H1 (cell line): ENCODE results near the gene GDPGP1. TPM values are rescaled to one million over a fixed set of nuclear protein-coding genes. Genes with fewer than 3 reads are reported as not detected.

ENCODE experiments used
- CTCF ChIA-PET: fragments of 300-600 bp; sonication (Branson Sonifier 250); formaldehyde crosslinking; loops from one replicate; lab custom pipeline; 2021; ENCODE audit not compliant: partially characterized antibody; lab: Charles Lee
- POLR2A ChIA-PET: fragments of 300-600 bp; sonication (Branson Sonifier 250); formaldehyde crosslinking; loops from one replicate; lab custom pipeline; 2021; ENCODE audit warnings: inconsistent platforms; ENCODE audit not compliant: partially characterized antibody; lab: Charles Lee
- DNase-seq, 2 experiments: peaks; one replicate each; pipeline versions ENCODE4 v3.0.0 to v3.0.0-alpha.2; 2010 to 2022; ENCODE audit warnings: low spot score in 2 of 2, low read depth in 1 of 2, mixed read lengths in 1 of 2
- FAIRE-seq: peaks from 2 replicates; lab custom pipeline; 2011; peaks lifted over from hg19 to GRCh38; lab: Jason Lieb, UNC
- H2AFZ ChIP-seq: 2 replicates; pipeline ENCODE4 v1.8.1; 2012; ENCODE audit warnings: low read length, inconsistent platforms
- H2AK5ac ChIP-seq: 2 replicates; pipeline ENCODE4 v1.6.1; 2013; ENCODE audit warnings: low read depth, low read length
- H2BK120ac ChIP-seq: replicated peaks from 2 replicates; pipeline ENCODE3; 2013; ENCODE audit warnings: low read depth, low read length, inconsistent platforms
- H2BK12ac ChIP-seq: 2 replicates; pipeline ENCODE4 v1.6.1; 2013; ENCODE audit warnings: low read depth, low read length
- H2BK15ac ChIP-seq: 2 replicates; pipeline ENCODE4 v1.6.1; 2013; ENCODE audit warnings: low read length
- H2BK20ac ChIP-seq: 2 replicates; pipeline ENCODE4 v1.6.1; 2013; ENCODE audit warnings: low read length
- H2BK5ac ChIP-seq: 2 replicates; pipeline ENCODE4 v1.6.1; 2013; ENCODE audit warnings: low read depth, low read length
- H3K14ac ChIP-seq: 2 replicates; pipeline ENCODE4 v1.6.1; 2013; ENCODE audit warnings: inconsistent platforms; ENCODE audit not compliant: insufficient read length
- H3K18ac ChIP-seq: 2 replicates; pipeline ENCODE4 v1.6.1; 2013; ENCODE audit warnings: low read length; ENCODE audit errors: extremely low read depth
- H3K23ac ChIP-seq: 2 replicates; pipeline ENCODE4 v1.6.1; 2013; ENCODE audit warnings: inconsistent platforms; ENCODE audit not compliant: insufficient read length
- H3K23me2 ChIP-seq: 2 replicates; pipeline ENCODE4 v1.6.1; 2013; ENCODE audit warnings: low read depth, low read length
- H3K27ac ChIP-seq: 2 replicates; pipeline ENCODE4 v1.6.1; 2011; ENCODE audit warnings: low read depth, low read length, inconsistent platforms
- H3K27me3 ChIP-seq, 4 experiments: replicated peaks in 1 of 4; 1 replicate in 1 of 4; 2 replicates in 3 of 4; pipeline versions ENCODE4 v1.6.1 to v1.8.1; 2011 to 2013; ENCODE audit warnings: low read length in 3 of 4, mild to moderate bottlenecking in 3 of 4, inconsistent platforms in 2 of 4, mixed read lengths in 2 of 4, moderate library complexity in 1 of 4; ENCODE audit not compliant: control insufficient read depth in 3 of 4, insufficient read depth in 3 of 4; ENCODE audit errors: extremely low read depth in 1 of 4
- H3K36me3 ChIP-seq, 4 experiments: 2 replicates each; pipeline versions ENCODE4 v1.6.1 to v1.8.1; 2011 to 2013; ENCODE audit warnings: mild to moderate bottlenecking in 4 of 4, low read length in 3 of 4, moderate library complexity in 2 of 4, control low read depth in 1 of 4, inconsistent platforms in 1 of 4; ENCODE audit not compliant: insufficient read depth in 4 of 4, control insufficient read depth in 2 of 4
- H3K4ac ChIP-seq: replicated peaks from 2 replicates; pipeline ENCODE3; 2013; ENCODE audit warnings: low read length, low read depth, mixed read lengths, inconsistent platforms; ENCODE audit not compliant: insufficient read length
- H3K4me1 ChIP-seq, 4 experiments: replicated peaks in 1 of 4; 1 replicate in 1 of 4; 2 replicates in 3 of 4; pipeline versions ENCODE4 v1.6.1 to v1.8.1; 2011 to 2013; ENCODE audit warnings: low read length in 3 of 4, inconsistent platforms in 2 of 4, mixed read lengths in 1 of 4; ENCODE audit not compliant: insufficient read depth in 4 of 4, control insufficient read depth in 3 of 4
- H3K4me2 ChIP-seq, 2 experiments: 2 replicates each; pipeline versions ENCODE4 v1.6.1 to v1.8.1; 2011 to 2013; ENCODE audit warnings: low read depth in 2 of 2, low read length in 2 of 2, control low read depth in 1 of 2, inconsistent platforms in 1 of 2, mild to moderate bottlenecking in 1 of 2; ENCODE audit not compliant: insufficient read depth in 1 of 2
- H3K4me3 ChIP-seq, 4 experiments: fragments of 200-600, 300-600 bp in 1 of 4; sonication (generic), shearing (Covaris generic), sonication (Bioruptor Twin) in 1 of 4; 2 replicates each; pipeline versions ENCODE4 v1.5.1 to v1.8.1; 2011 to 2016; ENCODE audit warnings: low read length in 4 of 4, low read depth in 3 of 4, control low read depth in 2 of 4, inconsistent platforms in 2 of 4, mild to moderate bottlenecking in 2 of 4, mixed read lengths in 1 of 4, moderate library complexity in 1 of 4; ENCODE audit not compliant: insufficient read depth in 2 of 4; ENCODE audit errors: extremely low read depth in 1 of 4
- H3K56ac ChIP-seq: replicated peaks from 2 replicates; pipeline ENCODE3; 2013; ENCODE audit warnings: low read depth, mild to moderate bottlenecking, mixed read lengths, low read length, inconsistent platforms; ENCODE audit not compliant: insufficient read length
- H3K79me1 ChIP-seq: 2 replicates; pipeline ENCODE4 v1.6.1; 2013; ENCODE audit warnings: low read depth, low read length, control low read depth
- H3K79me2 ChIP-seq, 2 experiments: 2 replicates each; pipeline versions ENCODE4 v1.6.1 to v1.8.1; 2012 to 2013; ENCODE audit warnings: low read length in 2 of 2, mild to moderate bottlenecking in 2 of 2, inconsistent platforms in 1 of 2; ENCODE audit not compliant: insufficient read depth in 2 of 2, control insufficient read depth in 1 of 2
- H3K9ac ChIP-seq, 4 experiments: replicated peaks in 1 of 4; 1 replicate in 1 of 4; 2 replicates in 3 of 4; pipeline versions ENCODE4 v1.6.1 to v1.8.1; 2011 to 2013; ENCODE audit warnings: low read depth in 3 of 4, low read length in 3 of 4, control low read depth in 2 of 4, mild to moderate bottlenecking in 2 of 4, moderate library complexity in 2 of 4, inconsistent platforms in 1 of 4; ENCODE audit errors: extremely low read depth in 1 of 4
- H3K9me3 ChIP-seq, 2 experiments: 2 replicates each; pipeline versions ENCODE4 v1.6.1 to v1.8.1; 2012 to 2013; ENCODE audit warnings: mild to moderate bottlenecking in 2 of 2, moderate library complexity in 2 of 2, control low read depth in 1 of 2, inconsistent platforms in 1 of 2, low read depth in 1 of 2, low read length in 1 of 2, mixed read lengths in 1 of 2; ENCODE audit not compliant: insufficient read depth in 2 of 2
- H4K20me1 ChIP-seq, 2 experiments: replicated peaks in 1 of 2; 2 replicates each; pipeline versions ENCODE3 to v1.8.1; 2011 to 2013; ENCODE audit warnings: inconsistent platforms in 2 of 2, low read length in 2 of 2, mild to moderate bottlenecking in 1 of 2; ENCODE audit not compliant: insufficient read depth in 2 of 2, control insufficient read depth in 1 of 2
- H4K5ac ChIP-seq: 2 replicates; pipeline ENCODE4 v1.6.1; 2013; ENCODE audit warnings: low read length, low read depth, mixed read lengths, inconsistent platforms; ENCODE audit not compliant: insufficient read length
- H4K8ac ChIP-seq: 2 replicates; pipeline ENCODE4 v1.8.0; 2013; ENCODE audit warnings: mild to moderate bottlenecking, moderate library complexity, low read length, inconsistent platforms; ENCODE audit not compliant: insufficient read depth; ENCODE audit errors: extremely low read depth
- H4K91ac ChIP-seq: replicated peaks from 2 replicates; pipeline ENCODE3; 2013; ENCODE audit warnings: low read length, mixed read lengths, inconsistent platforms; ENCODE audit not compliant: insufficient read length
- CTBP2 ChIP-seq: IDR thresholded peaks from 2 replicates; pipeline ENCODE4 v1.7.0; 2011; ENCODE audit warnings: borderline replicate concordance, mild to moderate bottlenecking, moderate library complexity, mixed read lengths, low read length; ENCODE audit not compliant: insufficient read depth, insufficient read length
- HDAC6 ChIP-seq: IDR thresholded peaks from one replicate; pipeline ENCODE4 v1.7.1; 2012; ENCODE audit warnings: low read depth, mild to moderate bottlenecking, inconsistent platforms, low read length, moderate library complexity
- POLR2AphosphoS5 ChIP-seq: IDR thresholded peaks from 2 replicates; pipeline ENCODE4 v1.6.1; 2011; ENCODE audit warnings: low read depth, low read length
- WGBS, 2 experiments: shearing (Covaris generic) in 1 of 2; methylation state at CpG; one replicate each; pipeline versions ENCODE4 v1.1.6 to v1.1.7; 2013 to 2015; ENCODE audit warnings: low lambda C conversion rate in 2 of 2, mixed read lengths in 2 of 2, inconsistent platforms in 1 of 2, low coverage in 1 of 2, missing lambda C conversion rate in 1 of 2; ENCODE audit not compliant: insufficient replicate concordance in 2 of 2, insufficient coverage in 1 of 2, insufficient read length in 1 of 2; ENCODE audit errors: extremely low coverage in 1 of 2, missing lambda C conversion rate in 1 of 2; 5-methylcytosine and 5-hydroxymethylcytosine counted together
- polyA plus RNA-seq, 7 experiments: library from polyadenylated mRNA; depleted of rRNA in 3 of 7; stranded (reverse) in 5 of 7; unstranded in 2 of 7; fragments of >200 nt in 5 of 7; fragments of 200-250 nt in 2 of 7; gene quantifications; 1 replicate in 5 of 7; 2 replicates in 1 of 7; 4 replicates in 1 of 7; pipeline versions ENCODE4 v1.2.1 to v1.2.3, GENCODE V29; 2011 to 2013; ENCODE audit warnings: missing spikeins in 2 of 7, mixed read lengths in 2 of 7
- total RNA-seq: library from RNA; stranded (reverse); fragmentation: NEBNext Ultra II Directional; extraction: Animal tissue kit (Norgen Biotek cat#: 25700); gene quantifications from 2 replicates; pipeline ENCODE4 v1.2.1, GENCODE V29; 2021

The GDPGP1 gene
- total and polyA plus RNA-seq, 2 of the 8 experiments (the other 6 are each of a cell fraction or from before 2014, with no cell fraction given) = 1.8 to 5.6 TPM

DNA sequence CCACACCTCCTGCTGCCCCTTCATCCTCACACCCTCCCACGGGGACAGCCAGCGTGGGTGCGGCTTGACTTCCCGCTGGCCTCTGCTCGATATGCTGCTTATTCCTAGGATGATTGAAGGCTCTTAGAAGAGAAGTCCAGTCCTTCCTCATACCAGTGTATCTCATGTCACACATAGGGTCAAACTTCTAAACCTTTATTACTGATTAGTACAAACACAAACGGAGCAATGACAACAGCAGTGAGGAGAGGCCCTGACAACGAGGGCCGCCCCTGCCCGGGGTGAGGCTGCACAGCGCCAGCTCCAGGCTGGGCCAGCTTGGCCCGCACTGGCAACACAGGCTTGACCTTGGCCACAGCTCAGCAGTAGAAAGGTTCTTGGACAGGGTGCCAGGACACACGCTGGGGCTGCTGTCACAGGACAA, 3.9 kb upstream of the GDPGP1 start:
- Histone ChIP-seq H3K9ac (no peak overlapping the region), H4K5ac (no peak overlapping the region), H2BK12ac (no peak overlapping the region), H2BK5ac (no peak overlapping the region), H3K9me3 (no peaks in the 10 kb centered on the region), H3K23me2 (peaks cover 5% of the 10 kb centered on the region), H4K91ac (no peak overlapping the region), H3K4me1 (peaks cover 0 to 6% (median under 1%) of the 10 kb centered on the region in 4 experiments; a peak in 4 of 7 replicates), H3K23ac (no peak overlapping the region), H3K56ac (no peak overlapping the region), H2BK20ac (no peak overlapping the region), H3K36me3 (peaks cover 7 to 31% (median 21%) of the 10 kb centered on the region in 4 experiments; a peak in 6 of 8 replicates), H3K79me1 (peaks cover 6% of the 10 kb centered on the region), H3K79me2 (no peaks in the 10 kb centered on the region), H3K27me3 (no peaks in the 10 kb centered on the region), H3K14ac (no peak overlapping the region), H3K18ac (no peak overlapping the region), H3K4me3 (no peak overlapping the region), H3K4ac (no peak overlapping the region), H3K27ac (no peak overlapping the region), H2AFZ (no peak overlapping the region), H2BK15ac (no peak overlapping the region), H4K20me1 (peaks cover 0 to 6% of the 10 kb centered on the region in 2 experiments), H3K4me2 (no peak overlapping the region), H2BK120ac (no peak overlapping the region), H4K8ac (no peak overlapping the region), H2AK5ac (no peak overlapping the region)
- TF ChIP-seq HDAC6 (no peak), CTBP2 (no peak), POLR2AphosphoS5 (0 out of 2 replicates have a peak, but pooled peaks have one; percentile 30)
- ChIA-PET POLR2A (interaction anchor here (0.7 to 2.9 kb wide), 3 partner anchors 10 to 87 kb away, joined by 3 to 10 read pairs (median 4); no protein-coding TSS in a partner anchor), CTCF (interaction anchor here (0.7 to 4.6 kb wide), 5 partner anchors 8 to 89 kb away, joined by 3 to 47 read pairs (median 6); no protein-coding TSS in a partner anchor)
- FAIRE-seq (no peak), DNase-seq (no peak)
- WGBS, 2 experiments = 86% methylated on average over 12 of the region's 12 CpGs; no CpG with 5 or more reads in 1 of the 2 experiments
